Fibroblast of the aortic adventitia (primary cell): ENCODE measurements around the gene KCNQ1OT1. TPM values are rescaled to one million over a fixed set of nuclear protein-coding genes. Genes with fewer than 3 reads are reported as not detected.

Experiments used
- DNase-seq: peaks from one replicate; pipeline ENCODE4 v3.0.0-alpha.2; 2010; ENCODE audit warnings: low read depth
- H3K4me3 ChIP-seq: 2 replicates; pipeline ENCODE4 v1.5.1; 2011; ENCODE audit warnings: low read depth, mild to moderate bottlenecking, control low read depth, low read length, moderate library complexity
- total RNA-seq: library from RNA; depleted of rRNA; stranded (reverse); fragments of >200 nt; gene quantifications from 2 replicates; pipeline ENCODE4 v1.2.3, GENCODE V29; 2012; ENCODE audit warnings: low replicate concordance
- TF ChIP-seq, protein P1 (sequence below): IDR thresholded peaks from 2 replicates; pipeline ENCODE4 v1.5.1; 2011; ENCODE audit warnings: mild to moderate bottlenecking, low read length, control low read depth, inconsistent platforms; ENCODE audit not compliant: insufficient read depth

Gene KCNQ1OT1
- total RNA-seq, 1 donor: 5.5 TPM

DNA sequence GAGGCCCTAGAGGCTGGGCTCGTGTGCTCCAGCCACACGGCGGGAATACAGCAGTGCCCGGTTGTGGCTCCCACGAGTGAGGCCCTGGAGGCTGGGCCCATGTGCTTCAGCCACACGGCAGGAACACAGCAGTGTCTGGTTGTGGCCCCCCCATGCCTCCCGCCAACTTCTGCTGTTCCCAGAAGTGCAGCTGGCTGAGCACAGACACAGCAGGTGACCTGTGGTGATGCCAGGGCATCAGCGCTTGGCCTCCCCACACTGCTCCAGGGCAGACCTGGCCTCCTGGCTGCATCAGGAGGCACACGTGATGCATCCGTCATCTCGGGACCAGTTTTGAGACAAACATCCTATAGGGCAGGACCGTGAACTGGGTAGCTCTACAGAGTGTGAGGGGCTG is 110.3 kb downstream of the KCNQ1OT1 start:
- DNase-seq: no peak
- no peak overlapping the region for H3K4me3 ChIP-seq
- TF ChIP-seq, protein P1, sequence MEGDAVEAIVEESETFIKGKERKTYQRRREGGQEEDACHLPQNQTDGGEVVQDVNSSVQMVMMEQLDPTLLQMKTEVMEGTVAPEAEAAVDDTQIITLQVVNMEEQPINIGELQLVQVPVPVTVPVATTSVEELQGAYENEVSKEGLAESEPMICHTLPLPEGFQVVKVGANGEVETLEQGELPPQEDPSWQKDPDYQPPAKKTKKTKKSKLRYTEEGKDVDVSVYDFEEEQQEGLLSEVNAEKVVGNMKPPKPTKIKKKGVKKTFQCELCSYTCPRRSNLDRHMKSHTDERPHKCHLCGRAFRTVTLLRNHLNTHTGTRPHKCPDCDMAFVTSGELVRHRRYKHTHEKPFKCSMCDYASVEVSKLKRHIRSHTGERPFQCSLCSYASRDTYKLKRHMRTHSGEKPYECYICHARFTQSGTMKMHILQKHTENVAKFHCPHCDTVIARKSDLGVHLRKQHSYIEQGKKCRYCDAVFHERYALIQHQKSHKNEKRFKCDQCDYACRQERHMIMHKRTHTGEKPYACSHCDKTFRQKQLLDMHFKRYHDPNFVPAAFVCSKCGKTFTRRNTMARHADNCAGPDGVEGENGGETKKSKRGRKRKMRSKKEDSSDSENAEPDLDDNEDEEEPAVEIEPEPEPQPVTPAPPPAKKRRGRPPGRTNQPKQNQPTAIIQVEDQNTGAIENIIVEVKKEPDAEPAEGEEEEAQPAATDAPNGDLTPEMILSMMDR: no peak

DNA sequence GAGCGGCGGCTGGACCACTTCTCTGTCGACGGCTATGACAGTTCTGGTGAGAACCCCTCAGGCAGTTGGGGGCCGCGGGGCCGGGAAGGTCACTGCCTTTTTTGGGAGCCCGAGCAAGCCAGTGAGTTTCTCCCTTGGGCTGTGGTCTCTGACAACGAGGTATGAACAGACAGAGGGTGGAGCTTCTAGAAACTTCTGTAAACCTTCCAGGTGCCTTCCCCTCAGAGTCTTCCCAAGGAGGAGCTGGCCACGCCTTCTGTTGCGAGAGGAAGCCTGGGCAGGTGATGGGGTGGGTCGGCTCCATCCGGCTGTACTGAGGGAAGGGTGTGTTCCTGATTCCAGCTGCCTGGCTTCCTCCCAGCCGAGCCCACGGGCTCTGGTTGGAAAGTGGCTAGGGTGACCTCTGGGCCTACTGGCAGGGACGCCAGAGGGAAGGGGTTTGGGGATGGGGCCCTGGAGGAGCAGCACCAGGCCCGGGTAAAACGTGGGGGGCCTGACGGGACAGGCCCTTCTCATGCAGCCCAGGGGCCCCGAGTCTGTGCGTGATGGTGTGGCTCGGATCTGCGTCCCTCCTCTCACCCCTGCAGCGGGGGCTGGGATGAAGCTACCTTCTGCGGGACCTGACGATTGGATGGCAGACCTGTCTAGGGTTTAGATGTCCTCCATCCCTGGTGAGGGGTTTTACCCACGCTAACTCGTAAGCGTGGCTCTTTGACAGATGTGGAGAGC is 110.8 kb downstream of the KCNQ1OT1 start:
- H3K4me3 ChIP-seq: no peak overlapping the region
- no peak for DNase-seq
- TF ChIP-seq, protein P1: no peak

DNA sequence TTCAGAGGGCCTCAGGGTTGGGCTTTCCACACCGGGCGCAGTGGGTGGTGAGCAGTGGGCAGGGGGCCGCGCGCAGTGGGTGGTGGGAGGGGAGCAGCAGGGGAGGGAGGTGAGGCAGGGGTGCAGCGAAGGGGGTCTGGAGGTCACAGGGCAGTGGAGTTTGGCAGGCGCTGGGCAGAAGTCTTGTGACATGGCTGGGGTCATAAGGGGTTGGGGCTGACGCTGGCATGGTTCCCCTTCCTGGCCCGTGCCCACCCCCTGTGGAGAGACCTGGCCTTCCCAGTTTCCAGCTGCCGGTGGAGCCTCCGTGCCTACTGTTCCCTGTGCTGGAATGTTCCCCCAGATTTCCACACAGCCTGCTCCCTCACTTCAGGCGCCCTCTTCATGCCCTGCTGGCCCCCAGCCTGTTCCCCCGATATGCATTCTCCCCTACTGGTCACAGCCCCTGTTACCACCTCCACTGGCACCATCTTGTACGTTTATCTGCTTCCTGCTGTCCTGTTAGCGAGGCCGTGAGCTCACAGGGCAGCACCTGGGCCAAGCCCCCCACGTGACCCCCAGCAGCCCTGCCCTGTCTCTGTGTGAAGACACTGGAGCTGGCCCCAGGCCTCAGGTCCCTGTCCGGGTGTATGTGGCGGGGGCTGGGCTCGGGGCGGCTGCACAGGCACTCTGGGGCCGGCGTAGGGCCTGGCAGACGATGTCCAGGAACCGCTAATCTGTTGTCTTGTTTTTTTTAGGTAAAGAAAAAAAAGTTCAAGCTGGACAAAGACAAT is 111.6 kb downstream of the KCNQ1OT1 start:
- DNase-seq: no peak
- TF ChIP-seq, protein P1: no peak
- no peak overlapping the region for H3K4me3 ChIP-seq

DNA sequence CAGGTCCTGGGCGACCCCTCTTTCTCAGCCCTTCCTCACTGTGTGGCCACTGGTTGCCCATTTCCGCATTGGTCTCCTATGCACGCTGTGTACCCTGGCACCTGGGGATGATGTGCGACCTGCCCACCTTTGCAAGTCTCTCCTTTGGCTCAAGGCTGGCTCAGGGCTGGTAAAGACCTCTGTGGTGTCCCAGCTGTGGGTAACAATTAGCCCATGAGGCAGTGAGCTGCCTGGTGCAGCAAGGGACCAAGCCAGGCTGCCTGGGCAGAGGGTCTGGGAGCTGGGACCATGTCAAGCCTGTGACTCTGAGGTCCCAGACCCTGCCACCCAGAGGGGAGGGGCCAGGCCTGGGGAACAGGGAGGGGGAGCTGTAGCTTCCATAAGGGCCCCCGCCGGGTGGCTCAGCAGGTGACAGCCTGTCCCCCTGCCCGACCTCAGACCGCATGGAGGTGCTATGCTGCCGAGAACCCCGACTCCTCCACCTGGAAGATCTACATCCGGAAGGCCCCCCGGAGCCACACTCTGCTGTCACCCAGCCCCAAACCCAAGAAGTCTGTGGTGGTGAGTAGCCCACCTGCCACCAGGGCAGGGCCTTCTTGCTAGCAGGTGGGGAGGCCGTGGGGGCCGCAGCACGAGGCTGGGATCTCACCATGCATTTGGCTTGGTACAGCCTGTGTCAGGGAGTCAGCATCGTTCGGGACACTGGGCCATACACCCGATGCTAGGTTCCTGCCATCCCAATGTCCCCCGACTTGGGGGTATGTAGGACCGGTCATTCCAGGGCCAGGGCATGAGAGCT is 112.5 kb downstream of the KCNQ1OT1 start:
- no peak overlapping the region for H3K4me3 ChIP-seq
- TF ChIP-seq, protein P1: no peak
- no peak for DNase-seq

DNA sequence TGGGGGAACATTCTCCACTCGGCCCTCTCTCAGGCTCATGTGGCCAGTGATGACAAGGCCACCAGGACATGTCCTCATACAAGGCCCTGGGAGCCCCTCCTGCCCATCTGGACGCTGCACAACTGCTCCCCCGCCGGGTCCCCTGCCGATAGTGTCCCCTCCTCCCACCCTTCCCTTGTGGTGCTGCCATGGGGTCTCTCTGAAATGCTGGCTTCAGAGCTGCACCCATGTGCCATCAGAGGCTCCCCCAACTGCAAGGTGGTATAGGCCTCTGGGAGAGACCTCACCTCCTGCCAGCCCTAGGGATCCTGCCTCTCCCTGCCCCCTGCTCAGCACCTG is 113.0 kb downstream of the KCNQ1OT1 start:
- TF ChIP-seq, protein P1: no peak
- DNase-seq: no peak
- no peak overlapping the region for H3K4me3 ChIP-seq

DNA sequence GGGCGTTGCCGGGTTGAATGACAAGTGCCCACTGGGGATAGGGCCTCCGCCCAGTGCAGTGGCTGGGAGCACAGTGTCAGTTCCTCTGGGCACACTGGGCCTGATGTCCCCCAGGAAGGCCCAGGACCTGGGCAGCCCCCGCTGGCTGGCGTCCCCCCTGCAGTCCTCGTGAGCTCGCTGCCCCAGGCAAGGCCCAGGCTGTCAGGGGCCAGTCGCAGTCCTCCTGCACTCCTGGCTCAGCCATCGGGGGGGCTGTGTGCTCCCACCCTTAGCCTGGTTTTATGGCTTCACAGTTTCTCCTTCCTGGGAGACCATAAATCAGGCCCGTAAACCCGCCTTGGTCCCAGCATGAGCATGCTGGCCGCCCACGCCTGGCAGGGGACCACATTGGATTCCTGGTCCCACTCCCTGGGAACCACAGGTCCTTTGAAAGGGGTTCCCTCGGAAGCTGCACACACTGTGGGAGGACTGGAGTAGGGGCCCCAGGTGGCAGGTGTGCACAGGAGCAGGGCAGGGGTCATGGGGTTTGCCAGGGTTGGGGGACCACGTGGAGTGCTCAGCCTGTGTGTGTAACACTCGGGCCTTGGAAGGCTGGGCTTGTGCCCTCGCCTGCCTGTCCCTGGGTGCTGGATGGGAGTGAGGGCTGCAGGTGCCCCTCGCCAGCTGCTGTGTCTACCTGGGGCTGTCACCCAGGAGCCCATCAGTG is 113.6 kb downstream of the KCNQ1OT1 start:
- H3K4me3 ChIP-seq: no peak overlapping the region
- no peak for DNase-seq
- TF ChIP-seq, protein P1: no peak
